Activated gamma-delta T cell (primary cell): ENCODE data around the gene ZC3H11A.
"Not testable (repeated sequence)": the region's sequence is repeated elsewhere in the genome, so short reads cannot be mapped to it uniquely, and the experiment has no call there.

Experiments
- DNase-seq: peaks from one replicate; lab custom pipeline; 2025; lab: John Stamatoyannopoulos, UW

The ZC3H11A gene

DNA sequence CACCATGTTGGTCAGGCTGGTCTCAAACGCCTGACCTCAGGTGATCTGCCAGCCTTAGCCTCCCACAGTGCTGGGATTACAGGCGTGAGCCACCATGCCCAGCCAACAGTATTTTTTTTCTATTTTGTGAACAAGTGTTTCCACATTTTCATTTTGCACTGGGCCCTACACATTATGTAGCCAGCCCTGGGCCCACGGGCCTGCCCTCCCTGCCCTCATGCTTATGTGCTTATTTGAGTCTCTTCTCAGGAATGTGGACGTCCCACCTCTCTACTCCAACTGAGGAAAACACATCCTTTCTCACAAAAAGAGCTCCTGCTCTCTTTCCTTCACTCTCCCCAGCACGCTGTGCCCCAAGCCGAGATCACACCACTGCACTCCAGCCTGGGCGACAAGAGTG, 13.5 kb upstream of the ZC3H11A start:
- DNase-seq = no peak

DNA sequence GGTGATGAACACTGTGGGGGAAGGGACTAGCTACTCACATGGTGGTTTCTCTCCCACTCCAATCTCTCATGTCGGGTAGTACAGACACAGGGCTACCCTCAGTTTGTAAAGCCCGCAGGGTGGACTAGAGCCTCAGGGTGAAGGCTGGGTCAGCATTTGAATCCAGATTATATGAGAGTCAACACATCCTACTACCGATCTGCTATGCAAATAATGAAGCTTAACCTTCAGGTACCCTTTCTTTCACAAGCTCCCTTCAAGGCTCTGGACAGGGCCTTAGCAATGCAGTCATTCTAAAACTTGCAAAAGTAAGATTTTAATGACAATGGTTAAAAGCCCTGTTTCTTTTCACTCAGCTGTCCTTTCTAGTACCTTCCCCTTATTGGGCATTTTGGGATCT, 5.5 kb upstream of the ZC3H11A start:
- DNase-seq = no peak

DNA sequence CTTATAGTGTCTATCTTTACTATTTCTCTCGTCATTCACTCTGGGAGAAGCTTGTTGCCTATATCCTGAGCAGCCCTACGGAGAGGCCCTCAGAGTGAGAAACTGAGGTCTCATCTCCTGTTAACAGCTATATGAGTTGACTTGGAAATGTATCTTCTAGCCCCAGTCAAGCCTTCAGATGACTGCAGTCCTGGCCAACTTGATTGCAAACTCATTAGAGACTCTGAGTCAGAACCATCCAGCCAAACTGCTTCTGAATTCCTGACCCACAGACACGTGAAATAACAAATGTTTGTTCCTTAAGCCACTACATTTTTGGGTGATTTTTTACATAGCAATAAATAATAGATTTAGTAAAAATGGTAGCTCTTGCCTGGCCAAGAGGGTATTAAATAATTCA, 3.9 kb upstream of the ZC3H11A start:
- DNase-seq = no peak

DNA sequence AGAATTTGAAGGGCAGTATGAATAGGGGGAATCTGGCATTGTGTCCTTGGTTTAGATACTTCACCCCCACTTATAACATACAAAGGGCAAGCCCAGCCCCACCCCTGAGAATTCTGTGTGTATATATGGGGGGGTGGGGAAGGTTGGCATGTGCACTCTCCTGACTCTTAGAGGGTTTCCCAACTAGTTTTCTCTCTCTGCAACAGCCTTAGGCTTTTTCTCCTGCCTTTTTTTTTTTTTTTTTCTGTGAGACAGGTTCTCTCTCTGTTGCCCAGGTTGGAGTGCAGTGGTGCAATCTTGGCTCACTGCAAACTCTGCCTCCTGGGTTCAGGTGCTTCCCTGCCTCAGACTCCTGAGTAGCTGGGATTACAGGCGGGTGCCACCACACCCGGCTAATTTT, 2.9 kb upstream of the ZC3H11A start:
- DNase-seq = no peak

DNA sequence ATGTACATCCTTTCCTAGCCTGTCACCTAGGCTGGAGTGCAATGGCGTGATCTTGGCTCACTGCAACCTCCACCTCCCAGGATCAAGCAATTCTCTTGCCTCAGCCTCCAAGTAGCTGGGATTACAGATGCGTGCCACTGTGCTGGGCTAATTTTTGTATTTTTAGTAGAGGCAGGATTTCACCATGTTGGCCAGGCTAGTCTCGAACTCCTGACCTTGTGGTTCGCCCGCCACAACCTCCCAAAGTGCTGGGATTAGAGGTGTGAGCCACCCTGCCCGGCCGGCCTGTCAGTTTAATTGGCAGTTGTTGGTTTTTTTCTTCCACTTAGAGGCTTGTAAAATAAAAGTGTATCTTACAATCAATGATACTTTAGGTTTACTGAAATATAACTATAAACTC, 1.9 kb upstream of the ZC3H11A start:
- not testable (repeated sequence) for DNase-seq

DNA sequence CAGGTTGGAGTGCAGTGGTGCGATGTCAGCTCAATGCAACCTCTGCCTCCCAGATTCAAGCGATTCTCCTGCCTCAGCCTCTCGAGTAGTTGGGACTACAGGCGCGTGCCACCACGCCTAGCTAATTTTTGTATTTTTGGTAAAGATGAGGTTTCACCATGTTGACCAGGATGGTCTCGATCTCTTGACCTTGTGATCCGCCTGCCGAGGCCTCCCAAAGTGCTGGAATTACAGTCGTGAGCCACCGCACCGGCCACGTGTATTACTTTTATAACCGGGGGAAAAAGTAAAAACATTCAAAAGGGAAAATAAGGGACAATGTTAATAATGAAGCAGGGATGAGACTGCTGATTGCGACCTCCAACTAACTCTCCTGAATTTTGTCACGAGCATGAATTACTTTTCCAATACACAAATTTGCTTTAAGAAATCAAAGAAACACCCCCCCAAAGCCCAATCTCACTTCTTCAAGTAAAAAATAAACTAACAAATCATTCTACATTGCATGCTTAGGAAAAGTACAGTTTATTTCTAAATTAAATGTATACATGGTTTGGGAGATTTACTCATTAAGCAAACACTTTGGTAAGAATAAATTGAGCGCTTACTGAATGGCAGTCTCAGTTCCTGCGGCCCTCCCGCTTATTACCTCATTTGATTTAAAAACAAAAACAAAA, 521 bp upstream of the ZC3H11A start:
- DNase-seq = no peak

DNA sequence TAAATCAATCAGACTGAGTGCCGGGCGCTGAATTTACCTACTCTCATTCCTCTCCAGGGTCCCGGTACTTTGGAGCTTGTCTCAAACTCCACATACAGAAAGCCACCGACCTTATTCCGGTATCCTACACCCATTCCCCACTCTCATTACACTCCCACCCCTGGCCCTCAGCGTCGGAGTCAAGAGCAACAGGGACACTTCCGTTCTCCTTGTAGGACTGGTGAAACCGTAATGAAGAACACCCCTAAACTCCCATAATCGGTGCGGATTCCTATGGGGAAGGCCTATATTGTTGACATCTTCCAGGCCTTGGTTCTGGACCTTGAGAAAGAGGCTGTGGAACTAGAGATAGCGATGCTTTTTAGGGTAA, 798 bp downstream of the ZC3H11A start:
- no peak for DNase-seq

DNA sequence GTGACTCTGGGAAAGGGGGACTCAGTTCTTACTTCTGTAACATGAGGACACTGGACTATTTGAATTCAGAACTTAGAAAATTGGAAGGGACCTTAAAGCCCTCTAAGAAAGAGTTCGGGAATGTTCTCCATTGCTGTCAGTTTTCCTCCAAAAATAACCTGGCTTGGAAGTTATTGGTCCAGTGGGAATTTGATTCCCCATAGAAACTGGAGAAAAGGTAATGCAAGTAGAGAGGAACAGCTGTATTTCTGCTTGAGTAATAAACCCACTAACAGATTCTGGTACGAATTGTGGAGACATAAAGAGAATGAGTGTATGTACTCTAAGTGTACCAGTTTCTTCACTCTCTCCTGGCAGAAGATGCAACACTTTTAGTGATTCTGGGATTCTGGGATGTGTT, 1.8 kb downstream of the ZC3H11A start:
- DNase-seq = no peak

DNA sequence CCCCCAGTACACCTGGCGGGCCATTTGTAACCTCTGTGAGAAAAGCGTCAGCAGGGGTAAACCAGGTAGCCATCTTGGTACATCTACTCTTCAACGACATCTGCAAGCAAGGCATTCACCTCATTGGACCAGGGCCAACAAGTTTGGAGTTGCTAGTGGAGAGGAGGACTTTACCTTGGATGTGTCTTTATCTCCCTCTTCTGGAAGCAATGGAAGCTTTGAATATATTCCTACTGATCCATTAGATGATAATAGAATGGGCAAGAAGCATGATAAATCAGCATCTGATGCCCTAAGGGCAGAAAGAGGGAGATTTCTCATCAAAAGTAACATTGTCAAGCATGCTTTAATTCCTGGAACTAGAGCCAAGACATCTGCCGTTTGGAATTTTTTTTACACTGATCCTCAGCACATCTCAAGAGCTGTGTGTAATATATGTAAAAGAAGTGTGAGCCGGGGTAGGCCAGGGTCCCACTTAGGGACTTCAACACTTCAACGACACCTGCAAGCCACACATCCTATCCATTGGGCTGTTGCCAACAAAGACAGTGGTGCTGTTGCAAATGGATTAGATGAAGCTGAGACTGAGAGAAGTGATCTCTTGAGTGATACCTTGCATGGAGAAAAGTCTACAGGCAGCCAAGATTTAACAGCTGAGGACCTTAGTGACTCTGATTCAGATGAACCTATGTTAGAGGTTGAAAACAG, 2.7 kb downstream of the ZC3H11A start:
- no peak for DNase-seq

DNA sequence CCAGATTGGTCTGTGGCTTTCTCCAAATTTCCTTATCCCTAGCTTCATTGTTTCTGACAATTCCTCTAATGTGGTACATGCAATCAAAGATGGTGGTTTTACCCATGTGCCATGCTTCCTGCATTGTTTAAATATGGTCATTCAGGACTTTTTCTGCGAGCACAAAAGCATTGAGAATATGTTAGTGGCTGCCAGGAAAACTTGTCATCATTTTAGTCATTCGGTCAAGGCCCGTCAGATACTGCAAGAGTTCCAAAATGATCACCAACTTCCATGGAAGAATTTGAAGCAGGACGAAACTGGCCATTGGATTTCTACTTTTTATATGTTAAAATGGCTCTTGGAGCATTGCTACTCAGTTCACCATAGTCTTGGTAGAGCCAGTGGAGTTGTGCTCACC, 3.7 kb downstream of the ZC3H11A start:
- no peak for DNase-seq

DNA sequence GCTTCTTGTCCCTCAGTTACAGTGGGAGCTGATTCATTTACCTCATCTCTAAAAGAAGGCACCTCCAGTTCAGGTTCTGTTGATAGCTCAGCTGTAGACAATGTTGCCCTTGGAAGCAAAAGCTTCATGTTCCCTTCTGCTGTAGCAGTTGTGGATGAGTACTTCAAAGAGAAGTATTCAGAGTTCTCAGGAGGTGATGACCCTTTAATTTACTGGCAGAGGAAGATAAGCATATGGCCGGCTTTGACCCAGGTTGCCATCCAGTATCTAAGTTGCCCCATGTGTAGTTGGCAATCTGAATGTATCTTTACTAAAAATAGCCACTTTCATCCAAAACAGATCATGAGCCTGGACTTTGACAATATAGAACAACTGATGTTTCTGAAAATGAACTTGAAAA, 4.5 kb downstream of the ZC3H11A start:
- DNase-seq = no peak

DNA sequence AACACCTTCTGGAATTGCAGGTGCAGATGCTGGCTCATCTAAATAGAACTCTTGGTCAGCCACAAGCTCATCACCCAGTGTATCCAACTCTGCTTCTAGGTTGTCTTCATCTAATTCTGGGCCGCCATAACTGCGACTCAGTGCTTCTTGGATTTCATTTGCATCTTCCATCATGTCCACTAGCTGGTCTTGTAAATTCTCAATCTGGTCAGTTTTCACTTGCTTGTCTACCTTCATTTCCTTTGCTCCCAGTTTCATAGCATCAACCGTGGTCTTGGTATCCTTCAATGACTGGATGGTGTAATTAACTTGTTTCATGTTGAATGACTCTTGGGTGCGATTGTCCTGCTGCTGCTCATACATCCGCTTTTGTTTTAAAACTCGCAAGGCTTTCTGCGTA, 10.3 kb downstream of the ZC3H11A start:
- DNase-seq = no peak

DNA sequence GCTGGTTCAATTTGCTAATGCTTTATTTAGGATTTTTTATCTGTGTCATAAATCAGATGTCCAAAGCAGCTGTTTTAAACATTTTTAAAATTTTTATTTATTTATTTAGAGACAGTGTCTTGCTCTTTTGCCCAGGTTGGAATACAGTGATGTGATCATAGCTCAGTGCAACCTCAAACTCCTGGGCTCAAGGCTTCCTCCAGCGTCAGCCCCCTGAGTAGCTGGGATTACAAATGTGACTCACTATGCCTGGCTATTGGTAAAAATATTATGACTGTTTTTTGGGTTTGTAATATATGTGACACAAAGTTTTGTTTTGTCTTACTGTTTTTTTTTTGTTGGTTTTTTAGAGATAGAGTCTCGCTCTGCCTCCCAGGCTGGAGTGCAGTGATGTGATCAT, 11.8 kb downstream of the ZC3H11A start:
- no peak for DNase-seq

DNA sequence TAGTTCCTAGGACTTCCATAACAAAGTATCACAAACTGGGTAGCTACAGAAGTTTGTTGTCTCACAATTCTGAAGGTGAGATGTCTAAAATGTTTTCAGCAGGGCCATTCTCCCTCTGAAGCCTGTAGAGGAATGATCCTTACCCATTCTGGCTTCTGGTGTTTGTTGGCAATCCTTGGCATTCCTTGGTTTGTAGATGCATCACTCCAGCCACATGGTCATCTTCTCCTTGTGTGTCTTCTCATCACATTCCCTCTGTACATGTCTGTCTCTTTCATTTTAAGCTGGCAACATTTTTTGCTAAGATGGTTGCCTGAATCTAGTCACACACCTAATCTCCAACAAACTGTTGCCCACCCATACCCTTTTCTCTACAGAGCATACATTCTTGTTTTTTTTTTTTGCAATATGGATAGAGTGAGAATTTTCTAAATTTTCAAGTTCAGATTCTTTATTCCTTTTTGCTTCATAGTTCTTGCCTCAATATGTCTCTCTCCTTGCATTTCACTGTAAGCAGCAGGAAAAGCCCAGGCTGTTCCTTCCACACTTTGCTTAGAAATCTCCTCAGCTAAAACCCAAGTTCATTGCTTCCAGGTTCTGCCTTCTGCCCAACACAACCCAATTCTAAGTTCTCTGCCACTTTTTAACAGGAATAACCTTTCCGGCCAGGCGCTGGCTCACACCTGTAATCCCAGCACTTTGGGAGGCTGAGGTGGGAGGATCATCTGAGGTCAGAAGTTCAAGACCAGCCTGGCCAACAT, 18.3 kb downstream of the ZC3H11A start:
- DNase-seq = no peak

DNA sequence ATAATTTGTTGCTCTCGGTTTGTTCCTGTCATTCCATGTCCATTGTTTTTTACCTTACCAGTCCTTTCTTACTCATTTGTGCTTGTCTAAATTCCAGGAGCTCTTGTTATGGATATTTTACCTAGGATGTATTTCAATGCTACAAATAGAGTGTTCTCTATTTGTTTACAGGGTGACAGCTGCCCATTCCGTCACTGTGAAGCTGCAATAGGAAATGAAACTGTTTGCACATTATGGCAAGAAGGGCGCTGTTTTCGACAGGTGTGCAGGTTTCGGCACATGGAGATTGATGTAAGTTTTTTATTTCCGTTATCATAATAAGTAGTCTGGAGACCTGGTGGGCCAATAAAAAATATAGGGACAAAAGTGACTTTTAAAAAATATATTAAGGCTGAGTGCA, 23.0 kb downstream of the ZC3H11A start:
- DNase-seq = no peak

DNA sequence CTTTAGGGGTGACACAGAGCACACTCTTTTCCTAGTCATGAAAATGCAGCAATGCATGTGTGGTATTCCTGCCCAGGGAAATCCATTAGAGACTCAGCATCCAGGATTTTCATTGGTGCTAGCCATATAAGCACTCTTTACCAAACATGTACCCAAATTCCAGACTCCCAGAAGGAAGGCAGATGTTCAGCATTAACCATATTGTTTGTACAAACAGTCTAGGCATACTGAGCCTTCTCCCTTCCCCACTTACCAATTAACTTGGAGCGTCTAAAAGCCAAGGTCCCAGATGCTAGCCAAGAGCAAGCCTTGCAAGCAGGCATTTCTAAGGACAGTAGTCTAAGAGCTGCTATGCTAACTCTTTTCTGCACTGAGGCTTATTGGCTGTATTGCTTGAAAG, 27.9 kb downstream of the ZC3H11A start:
- DNase-seq = no peak

DNA sequence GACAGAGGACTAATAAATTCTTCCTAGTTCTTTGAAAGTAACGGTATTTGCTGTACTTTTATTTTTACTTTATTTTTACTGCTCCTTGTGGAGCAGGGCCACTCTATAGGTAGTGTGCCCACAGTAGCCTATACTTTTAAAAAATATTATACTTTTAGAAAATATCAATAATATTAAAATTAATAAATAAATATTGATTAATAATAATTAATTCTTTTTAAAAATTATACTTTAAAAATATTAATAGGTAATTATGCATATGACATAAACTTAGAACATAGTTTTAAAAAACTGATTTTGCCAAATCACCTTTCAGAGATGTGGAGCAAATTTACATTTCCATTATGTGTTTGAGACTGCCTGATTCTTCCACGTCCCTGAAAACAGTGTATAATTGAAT, 30.8 kb downstream of the ZC3H11A start:
- no peak for DNase-seq

DNA sequence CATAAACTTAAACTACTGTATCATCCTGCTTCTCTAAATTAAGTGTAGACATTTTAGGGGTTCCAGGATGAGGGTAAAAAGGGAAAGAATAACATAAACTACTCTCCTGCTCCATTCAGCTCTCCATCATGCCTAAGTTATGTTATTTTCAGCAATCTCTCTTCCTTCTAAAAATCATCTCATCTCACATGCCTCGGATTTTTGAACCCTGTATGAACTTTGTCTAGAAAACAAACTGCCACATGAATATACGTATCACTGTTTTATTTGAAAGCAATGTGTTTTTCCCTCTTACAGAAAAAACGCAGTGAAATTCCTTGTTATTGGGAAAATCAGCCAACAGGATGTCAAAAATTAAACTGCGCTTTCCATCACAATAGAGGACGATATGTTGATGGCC, 32.6 kb downstream of the ZC3H11A start:
- DNase-seq = no peak

DNA sequence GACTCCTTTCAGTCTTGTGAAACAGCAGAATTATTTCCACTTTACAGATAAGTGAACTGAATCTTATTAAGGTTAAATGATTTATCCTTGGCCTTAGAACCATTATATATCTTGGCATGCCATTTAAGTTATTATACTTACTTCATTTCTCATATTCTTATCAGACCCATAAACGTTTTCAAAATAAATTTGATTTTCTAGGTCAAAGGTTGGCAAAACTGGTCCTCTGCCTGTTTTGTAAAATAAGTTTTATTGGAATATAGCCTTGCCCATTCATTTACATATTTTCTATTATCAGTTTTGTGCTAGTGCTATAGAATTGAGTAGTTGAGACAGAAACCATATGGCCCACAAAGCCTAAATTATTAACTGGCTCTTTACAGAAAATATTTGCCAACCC, 33.1 kb downstream of the ZC3H11A start:
- DNase-seq = no peak

DNA sequence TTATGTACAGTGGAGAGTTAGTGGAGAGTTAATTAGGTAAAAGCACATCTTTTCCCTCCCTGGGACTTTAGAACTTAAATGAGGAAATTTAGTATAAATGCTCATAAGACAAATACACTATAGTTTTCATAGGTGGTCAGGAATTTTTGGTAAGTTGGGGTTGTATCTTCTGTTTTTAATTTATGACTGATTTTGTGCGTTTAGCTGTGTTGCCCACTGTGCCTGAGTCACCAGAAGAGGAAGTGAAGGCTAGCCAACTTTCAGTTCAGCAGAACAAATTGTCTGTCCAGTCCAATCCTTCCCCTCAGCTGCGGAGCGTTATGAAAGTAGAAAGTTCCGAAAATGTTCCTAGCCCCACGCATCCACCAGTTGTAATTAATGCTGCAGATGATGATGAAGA, 33.8 kb downstream of the ZC3H11A start:
- DNase-seq = not testable (repeated sequence)

DNA sequence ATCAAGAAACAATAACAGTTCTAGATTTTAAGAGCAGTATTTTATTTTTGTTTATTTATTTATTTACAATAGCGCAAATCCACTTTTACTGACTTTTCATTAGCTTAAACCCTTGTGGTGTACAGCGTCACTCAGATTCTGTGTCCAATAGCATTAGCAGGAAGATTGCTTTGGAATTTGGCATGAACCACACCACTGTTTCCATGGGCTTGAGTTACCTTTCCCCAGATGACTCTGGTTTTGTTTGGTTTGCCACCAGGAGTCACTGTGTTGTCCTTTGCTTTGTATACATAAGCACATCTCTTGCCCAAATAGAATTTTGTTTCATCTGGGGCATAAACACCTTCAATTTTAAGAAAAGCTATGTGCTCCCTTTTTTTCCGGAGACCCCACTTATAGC, 40.1 kb downstream of the ZC3H11A start:
- DNase-seq = no peak

DNA sequence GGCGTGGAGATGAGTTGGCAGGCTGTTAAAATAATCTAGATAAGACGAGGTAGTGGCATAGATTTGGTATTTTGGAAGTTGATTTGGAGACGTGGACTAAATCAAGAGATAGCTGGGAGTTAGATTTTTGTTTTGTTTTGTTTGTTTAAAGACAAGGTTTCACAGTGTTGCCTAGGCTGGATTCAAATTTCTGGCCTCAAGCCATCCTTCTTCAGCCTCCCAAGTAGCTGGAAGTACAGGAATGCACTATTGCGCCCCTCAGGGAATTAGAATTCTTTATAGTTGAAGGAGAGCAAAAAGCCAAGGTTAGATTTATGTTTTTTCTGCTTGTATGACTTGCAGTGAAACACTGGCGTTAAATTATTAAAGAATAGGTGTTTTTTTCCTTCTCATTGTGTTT, 43.7 kb downstream of the ZC3H11A start:
- DNase-seq = no peak

DNA sequence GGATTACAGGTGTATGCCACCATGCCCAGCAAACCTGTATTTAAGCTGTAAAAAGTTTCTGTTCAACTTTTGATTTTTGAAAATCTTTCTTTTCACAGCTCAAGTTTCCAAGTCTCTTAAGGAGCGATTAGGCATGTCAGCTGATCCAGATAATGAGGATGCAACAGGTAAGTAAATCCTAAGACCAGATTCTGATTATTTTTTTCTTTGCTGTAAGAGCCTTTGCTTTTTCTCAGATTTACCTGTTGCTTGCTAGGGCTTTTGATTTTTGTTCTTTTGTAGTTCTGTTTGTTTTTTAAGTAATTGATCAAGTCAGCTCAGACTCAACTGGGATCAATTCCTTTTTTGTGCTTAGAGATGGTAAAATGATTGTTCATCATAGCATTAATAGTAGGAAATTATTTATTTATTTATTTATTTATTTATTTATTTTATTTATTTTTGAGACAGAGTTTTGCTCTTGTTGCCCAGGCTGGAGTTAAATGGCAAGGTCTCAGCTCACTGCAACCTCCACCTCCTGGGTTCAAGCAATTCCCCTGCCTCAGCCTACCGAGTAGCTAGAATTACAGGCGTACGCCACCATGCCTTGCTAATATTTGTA, 44.9 kb downstream of the ZC3H11A start:
- no peak for DNase-seq
